Adipose tissue (tissue), 3 donors: Measurements from ENCODE around the gene RAI1. TPM values are rescaled to one million over a fixed set of nuclear protein-coding genes. Genes with fewer than 3 reads are reported as not detected.

ENCODE experiments used
- H3K27ac ChIP-seq: one replicate; pipeline ENCODE4 v1.5.1; 2013; ENCODE audit warnings: low read depth, low read length
- WGBS, 3 donors: extraction: QIAGEN DNeasy Blood & Tissue Kit; methylation state at CpG; one replicate each; pipeline ENCODE4 v1.1.7; 2013; 5-methylcytosine and 5-hydroxymethylcytosine counted together
- polyA plus RNA-seq, 3 donors: library from polyadenylated mRNA; stranded (reverse); fragments of 200-250 nt; gene quantifications; one replicate each; pipeline ENCODE4 v1.2.3, GENCODE V29; 2013
- donor health status: healthy with polysubstance abuse.
- donor health status: Bipolar disorder and iron deficiency.
- donor health status: healthy.

The RAI1 gene
- polyA plus RNA-seq, 3 donors, result 4.5 to 9.3 (median 6.4) TPM

- no peak overlapping the region for H3K27ac ChIP-seq
- WGBS, 3 donors, result 88 to 93% (median 88%) methylated on average over 13 to 15 of the region's 15 CpGs
Observed at GRCh38 chr17:17709815-17710321, 28.6 kb downstream of the RAI1 start.

- no peak overlapping the region for H3K27ac ChIP-seq
- WGBS, 3 donors, result 87 to 89% (median 87%) methylated on average over 4 of the region's 4 CpGs
Observed at GRCh38 chr17:17710355-17710727, 29.1 kb downstream of the RAI1 start.

- WGBS, 3 donors, result 47 to 75% (median 67%) methylated on average over 16 of the region's 16 CpGs
Observed at GRCh38 chr17:17710728-17711541, 29.7 kb downstream of the RAI1 start.

GRCh38 chr17:17711641-17712162, 30.4 kb downstream of the RAI1 start:
- 64 to 87% (median 87%) methylated on average over 12 of the region's 12 CpGs for WGBS, 3 donors

More at GRCh38 chr17:17710728-17711541, 29.7 kb downstream of the RAI1 start:
- H3K27ac ChIP-seq, result no peak overlapping the region

GRCh38 chr17:17712268-17712924, 31.1 kb downstream of the RAI1 start:
- H3K27ac ChIP-seq, result no peak overlapping the region
- WGBS, 3 donors, result 71 to 92% (median 74%) methylated on average over 5 of the region's 5 CpGs

More at GRCh38 chr17:17711641-17712162, 30.4 kb downstream of the RAI1 start:
- H3K27ac ChIP-seq, result no peak overlapping the region

- WGBS, 3 donors, result 42 to 63% (median 55%) methylated on average over 7 of the region's 7 CpGs
- H3K27ac ChIP-seq, result no peak overlapping the region
Observed at GRCh38 chr17:17713839-17714238, 32.6 kb downstream of the RAI1 start.

GRCh38 chr17:17714261-17714866, 33.1 kb downstream of the RAI1 start:
- WGBS, 3 donors, result 50 to 68% (median 57%) methylated on average over 16 of the region's 16 CpGs
- no peak overlapping the region for H3K27ac ChIP-seq

- WGBS, 3 donors, result 80 to 83% (median 81%) methylated on average over 3 of the region's 3 CpGs
Observed at GRCh38 chr17:17714879-17715278, 33.6 kb downstream of the RAI1 start.

GRCh38 chr17:17716837-17717523, 35.7 kb downstream of the RAI1 start:
- 80 to 93% (median 86%) methylated on average over 7 of the region's 7 CpGs for WGBS, 3 donors
- H3K27ac ChIP-seq, result no peak overlapping the region

More at GRCh38 chr17:17714879-17715278, 33.6 kb downstream of the RAI1 start:
- H3K27ac ChIP-seq, result no peak overlapping the region

GRCh38 chr17:17718251-17718650, 37.0 kb downstream of the RAI1 start:
- 70 to 77% (median 74%) methylated on average over 5 of the region's 5 CpGs for WGBS, 3 donors
- no peak overlapping the region for H3K27ac ChIP-seq

GRCh38 chr17:17719199-17719940, 38.1 kb downstream of the RAI1 start:
- WGBS, 3 donors, result 89 to 95% (median 94%) methylated on average over 6 of the region's 6 CpGs
- no peak overlapping the region for H3K27ac ChIP-seq

- no peak overlapping the region for H3K27ac ChIP-seq
- 79 to 85% (median 84%) methylated on average over 3 of the region's 3 CpGs for WGBS, 3 donors
Observed at GRCh38 chr17:17719966-17720543, 38.8 kb downstream of the RAI1 start.

- no peak overlapping the region for H3K27ac ChIP-seq
- WGBS, 3 donors, result 87 to 98% (median 95%) methylated on average over 2 of the region's 2 CpGs
Observed at GRCh38 chr17:17721140-17721668, 39.9 kb downstream of the RAI1 start.

GRCh38 chr17:17722081-17722905, 41.0 kb downstream of the RAI1 start:
- no peak overlapping the region for H3K27ac ChIP-seq
- WGBS, 3 donors, result 50 to 74% (median 52%) methylated on average over 58 to 68 of the region's 68 CpGs

- H3K27ac ChIP-seq, result no peak overlapping the region
- WGBS, 3 donors, result 37 to 75% (median 44%) methylated on average over 23 of the region's 23 CpGs
Observed at GRCh38 chr17:17722906-17723353, 41.7 kb downstream of the RAI1 start.
